Dedifferentiated amniotic fluid mesenchymal stem cell (primary cell): Measurements from ENCODE around the gene ZNF57.
"Not testable (repeated sequence)": the region's sequence is repeated elsewhere in the genome, so short reads cannot be mapped to it uniquely, and the experiment has no call there.

ENCODE experiments used
- DNase-seq: peaks from one replicate; pipeline ENCODE4 v3.0.0-alpha.2; 2016; ENCODE audit errors: extremely low spot score

The ZNF57 gene

DNA sequence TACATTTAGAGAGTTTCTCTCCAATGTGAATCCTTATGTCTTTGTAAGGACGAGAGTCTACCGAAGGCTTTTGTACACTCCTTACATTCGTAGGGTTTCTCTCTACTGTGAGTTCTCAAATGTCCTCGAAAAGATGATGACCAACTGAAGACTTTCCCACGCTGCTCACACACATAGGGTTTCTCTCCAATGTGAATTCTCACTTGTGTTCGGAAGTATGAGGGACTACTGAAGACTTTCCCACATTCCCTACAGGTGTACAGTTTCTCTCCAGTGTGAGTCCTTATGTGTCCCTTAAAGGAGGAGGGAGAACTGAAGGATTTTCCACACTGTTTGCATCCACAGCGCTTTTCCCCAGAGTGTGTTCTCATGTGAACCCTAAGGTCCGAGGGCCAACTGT is 4.0 kb upstream of the ZNF57 start:
- DNase-seq: no peak

DNA sequence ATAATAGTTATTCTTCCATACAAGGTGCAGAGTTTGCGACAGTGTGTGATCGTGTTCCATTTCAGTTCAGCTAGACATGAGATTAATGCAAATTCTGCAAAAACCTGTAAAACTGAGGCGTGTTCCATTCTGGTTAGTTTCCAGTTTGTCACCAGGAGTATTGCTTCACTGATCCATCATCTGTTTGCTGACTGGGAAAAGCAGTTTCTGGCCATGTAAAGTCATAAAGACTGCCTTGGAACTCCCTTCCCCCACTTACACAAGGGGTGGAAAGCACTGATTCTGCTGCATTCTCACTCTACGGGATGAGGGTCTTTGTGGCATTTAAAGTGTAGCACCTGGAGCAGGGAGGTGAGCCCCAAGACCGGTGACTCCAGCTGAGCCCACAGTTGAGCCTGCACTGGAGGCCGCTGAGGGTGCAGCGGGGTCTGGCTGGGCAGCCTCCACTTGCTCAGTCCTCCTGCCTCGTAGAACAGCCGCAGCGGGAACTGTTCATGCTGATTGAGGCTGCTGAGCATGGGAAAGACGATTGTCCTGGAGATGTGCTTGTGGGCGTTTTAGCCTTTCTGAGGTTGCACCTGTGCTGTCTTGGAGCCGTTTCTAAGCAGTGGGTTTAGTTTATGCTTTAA is 2.0 kb downstream of the ZNF57 start:
- DNase-seq: no peak

DNA sequence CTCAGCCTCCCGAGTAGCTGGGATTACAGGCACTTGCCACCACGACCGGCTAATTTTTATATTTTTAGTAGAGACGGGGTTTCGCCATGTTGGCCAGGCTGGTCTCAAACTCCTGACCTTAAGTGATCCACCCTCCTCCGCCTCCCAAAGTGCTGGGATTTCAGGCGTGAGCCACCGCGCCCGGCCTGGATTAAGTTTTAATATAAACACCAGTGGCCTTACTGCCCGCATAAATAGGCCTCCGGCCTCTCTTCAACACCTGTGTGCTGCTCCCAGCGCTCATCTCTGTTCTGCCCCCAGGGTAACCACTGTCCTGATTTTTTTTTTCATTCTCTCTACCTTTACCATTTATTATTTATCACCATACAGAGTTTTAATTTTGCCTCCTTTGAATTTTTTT is 2.6 kb downstream of the ZNF57 start:
- not testable (repeated sequence) for DNase-seq

DNA sequence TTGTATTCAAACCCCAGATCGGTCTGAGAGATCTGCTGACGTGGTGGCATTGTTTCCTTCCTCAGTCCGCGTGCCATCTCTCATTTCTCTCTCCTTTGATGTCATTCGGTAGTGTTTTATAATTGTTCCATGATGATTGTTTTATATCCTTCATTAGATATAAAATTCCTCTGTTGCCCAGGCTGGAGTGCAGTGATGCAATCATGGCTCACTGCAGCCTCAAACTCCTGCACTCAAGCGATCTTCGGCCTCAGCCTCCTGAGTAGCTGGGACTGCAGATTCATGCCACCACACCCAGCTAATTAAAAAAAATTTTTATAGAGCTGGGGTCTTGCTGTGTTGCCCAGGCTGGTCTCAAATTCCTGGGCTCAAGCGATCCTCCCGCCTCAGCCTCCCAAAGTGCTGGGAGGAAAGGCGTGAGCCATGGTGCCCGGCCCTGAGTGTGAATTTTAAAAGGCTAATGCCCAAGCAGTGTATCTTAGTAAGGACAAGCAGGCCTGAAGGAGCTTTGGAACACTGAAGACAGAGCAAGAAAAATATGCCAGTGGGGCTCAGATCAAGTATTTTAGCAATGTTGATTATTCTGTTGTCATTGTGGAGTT is 5.3 kb downstream of the ZNF57 start:
- no peak for DNase-seq

DNA sequence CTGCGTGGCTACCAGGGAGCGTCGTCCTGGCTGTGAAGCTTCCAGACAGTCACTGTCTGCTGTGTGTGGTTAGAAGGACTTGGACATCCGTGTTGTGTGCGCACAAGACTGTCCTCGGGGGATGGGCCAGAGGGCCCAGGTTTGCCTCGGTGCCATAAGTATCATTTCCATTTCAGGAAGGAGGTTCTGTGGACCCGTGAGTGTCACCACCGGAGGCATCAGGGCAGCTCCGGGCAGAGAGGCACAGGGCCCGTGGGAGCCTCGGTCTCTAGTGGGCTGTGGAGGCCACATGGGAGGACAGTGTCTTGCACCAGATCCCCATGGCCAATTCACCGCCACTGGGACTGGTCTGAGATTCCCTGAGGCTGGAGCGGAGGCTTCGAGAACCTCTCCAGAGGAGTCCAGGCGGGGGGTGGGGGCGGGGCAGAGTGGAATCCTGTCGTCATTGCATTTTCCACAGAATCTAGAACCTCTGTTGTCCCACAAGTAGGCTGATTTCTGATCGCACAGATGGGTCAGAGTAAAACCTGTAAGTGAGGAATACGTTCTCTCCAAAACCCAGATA is 6.0 kb downstream of the ZNF57 start:
- no peak for DNase-seq

DNA sequence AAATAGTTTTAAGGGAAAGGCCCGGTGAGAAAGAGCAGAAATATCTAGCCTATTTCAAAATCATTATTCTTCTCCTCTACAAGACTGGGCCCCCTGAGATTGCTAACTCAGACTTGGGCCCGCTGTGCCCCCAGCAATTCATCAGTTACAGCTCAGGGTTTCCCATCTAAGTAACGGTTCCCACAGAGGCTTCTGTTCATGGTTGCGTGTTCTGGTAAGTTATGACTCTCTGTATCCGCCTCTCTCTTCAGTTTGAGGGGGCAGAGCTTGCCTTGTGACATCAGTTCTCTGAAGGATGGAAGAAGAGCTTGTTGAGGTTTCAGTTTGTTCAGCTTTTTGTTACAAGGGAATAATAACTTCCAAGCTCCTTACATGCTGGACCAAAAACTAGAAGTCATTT is 11.6 kb downstream of the ZNF57 start:
- DNase-seq: no peak

- DNase-seq: no peak
Observed at GRCh38 chr19:2917275-2918184, 16.8 kb downstream of the ZNF57 start.

- DNase-seq: no peak
Observed at GRCh38 chr19:2922987-2923386, 22.3 kb downstream of the ZNF57 start.

GRCh38 chr19:2923510-2923909 is 22.8 kb downstream of the ZNF57 start:
- DNase-seq: peak; percentile 43

DNA sequence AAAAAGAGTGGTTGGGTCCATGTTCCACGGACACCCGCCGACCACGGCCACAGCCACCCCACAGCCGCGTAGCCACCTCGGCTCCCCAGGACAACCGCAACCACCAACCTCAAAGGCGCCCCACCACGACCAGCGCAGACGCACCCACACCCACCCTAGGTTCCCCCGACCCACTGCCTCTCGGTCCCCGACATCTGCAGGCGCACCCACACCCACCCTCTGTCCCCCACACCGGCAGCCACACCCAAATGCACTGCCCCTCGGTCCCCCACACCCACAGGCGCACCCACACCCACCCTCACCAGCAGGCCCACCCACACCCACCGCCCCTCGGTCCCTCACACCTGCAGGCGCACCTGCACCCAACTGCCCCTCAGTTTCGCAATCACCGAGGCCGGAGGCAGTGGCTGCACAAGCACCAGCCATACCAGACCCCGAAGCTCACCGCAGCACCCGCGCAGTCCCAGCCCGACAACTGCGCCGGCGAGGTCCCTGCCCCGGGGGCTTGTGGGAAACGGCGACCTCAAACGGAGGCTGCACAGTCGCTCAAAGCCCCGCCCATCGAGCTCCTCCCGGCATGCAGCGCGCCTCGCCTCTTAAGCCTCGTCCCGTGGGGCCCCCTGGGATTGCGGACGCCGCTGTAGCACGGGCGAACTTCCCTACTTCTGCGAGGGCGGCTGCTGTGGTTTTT is 25.8 kb downstream of the ZNF57 start:
- no peak for DNase-seq

DNA sequence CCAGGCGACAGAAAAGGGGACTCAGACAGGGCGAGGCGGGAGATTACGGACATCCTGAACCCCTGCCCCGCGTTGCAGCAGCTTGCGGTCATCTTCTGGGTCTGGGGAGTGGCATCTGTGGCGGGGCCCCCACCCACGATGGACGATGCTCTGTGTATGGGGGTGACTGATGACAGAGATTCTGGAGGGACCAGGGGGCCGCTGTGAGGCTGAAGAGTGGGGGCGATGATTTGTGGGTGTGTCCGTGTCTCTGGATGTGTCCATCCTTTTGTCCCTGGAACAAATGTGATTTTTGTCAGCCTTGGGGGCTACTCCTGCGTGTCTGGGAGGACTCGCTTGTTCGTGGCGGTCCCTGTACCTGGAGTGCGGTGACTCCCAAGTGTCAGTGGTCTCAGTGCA is 26.3 kb downstream of the ZNF57 start:
- DNase-seq: no peak

GRCh38 chr19:2933490-2933910 is 32.8 kb downstream of the ZNF57 start:
- no peak for DNase-seq

DNA sequence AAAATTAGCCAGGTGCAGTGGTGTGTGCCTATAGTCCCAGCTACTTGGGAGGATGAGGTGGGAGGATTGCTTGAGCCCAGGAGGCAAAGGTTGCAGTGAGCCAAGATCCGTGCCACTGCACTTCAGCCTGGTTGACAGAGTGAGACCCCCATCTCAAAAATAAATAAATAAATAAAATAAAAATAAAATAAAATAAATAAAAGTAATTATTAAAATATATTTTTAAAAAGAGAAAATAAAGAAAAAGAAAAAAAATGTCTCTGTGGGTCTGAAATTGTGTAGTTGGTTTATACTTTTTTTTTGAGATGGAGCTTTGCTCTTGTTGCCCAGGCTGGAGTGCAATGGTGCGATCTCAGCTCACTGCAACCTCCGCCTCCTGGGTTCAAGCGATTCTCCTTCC is 35.1 kb downstream of the ZNF57 start:
- DNase-seq: not testable (repeated sequence)

DNA sequence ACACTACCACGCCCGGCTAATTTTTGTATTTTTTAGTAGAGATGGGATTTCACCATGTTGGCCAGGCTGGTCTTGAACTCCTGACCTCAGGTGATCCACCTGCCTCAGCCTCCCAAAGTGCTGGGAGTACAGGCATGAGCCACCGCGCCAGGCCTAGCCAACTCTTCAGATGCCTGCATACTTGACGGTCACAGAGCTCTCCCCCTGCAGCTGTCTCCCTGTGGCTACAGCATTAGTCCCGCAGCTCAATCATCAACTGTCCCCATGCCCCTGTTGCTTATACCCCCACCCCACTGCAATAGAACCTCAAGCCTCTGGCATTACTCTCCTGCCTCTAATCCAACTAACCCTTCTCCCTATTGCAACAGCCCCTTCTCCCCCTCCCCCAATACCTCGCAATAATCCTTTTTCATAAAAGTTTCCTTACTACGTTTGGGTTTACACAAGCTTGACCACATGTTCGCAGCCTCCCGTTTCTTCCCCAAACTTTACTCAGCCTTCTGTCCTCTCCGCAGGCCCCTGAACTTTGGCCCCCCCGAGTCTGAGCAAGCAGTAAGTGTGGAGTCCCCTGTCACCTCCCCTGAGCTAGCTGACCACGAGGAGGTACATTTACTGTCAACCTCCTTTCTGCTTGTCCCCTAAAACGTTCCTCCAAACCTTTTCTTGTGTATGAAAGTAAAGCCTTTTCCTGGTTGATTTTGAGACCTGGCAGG is 42.4 kb downstream of the ZNF57 start:
- DNase-seq: no peak

DNA sequence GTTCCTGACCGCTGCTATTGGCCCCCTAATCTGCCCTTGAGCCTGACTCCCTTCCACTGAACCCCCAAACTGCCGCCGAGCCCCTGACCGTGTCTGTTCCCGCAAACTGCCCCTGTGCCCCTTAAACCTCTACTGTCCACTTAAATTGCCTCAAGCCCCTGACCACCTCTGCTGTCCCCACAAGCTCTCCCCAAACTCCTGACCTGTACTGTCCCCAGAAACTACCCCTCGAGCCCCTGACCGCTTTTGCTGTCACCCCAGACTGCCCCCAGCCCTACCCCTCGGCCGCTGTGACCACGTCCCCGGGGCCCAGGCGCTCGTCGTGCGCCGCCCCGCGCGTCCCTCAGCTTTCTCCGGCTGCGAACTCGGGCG is 43.7 kb downstream of the ZNF57 start:
- DNase-seq: no peak

DNA sequence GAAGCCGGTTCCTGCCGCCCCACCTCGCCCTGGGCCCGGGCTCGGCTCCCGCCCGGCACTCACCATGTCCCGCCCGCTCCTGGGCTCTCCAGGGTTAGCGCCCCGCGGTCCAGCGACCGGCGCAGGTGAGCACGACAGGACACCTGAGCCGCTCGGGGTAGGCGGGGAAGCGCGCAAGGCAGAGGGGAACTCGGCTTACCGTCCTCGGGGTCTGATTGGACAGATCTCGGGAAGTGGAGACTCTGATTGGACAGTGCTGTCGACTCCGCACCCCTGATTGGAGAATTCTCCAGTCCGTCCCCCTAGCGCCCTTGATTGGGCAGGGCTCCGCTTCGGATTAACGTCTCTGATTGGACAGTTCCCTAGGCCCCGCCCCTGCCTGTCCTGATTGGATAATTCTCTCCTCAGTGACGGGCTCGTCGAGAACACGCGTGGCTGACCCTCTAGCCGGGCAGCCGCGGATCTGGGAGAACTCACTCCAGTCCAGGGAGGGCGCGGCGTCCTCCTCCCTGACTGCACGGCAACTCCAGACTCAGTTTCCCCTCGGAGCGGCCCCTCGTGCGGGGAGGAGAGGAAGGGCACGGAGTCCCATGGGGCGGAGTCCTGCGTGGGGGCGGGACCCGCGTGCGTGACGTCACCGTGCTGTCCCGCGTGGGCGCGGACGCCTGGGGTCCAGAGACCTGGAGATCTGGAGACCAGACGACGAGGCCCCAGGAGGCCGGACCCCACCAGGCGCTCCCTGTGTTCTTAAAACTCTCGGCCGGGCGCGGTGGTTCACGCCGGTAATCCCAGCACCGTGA is 44.2 kb downstream of the ZNF57 start, which contains the start of gene ZNF77:
ZNF77 (minus strand) TSS at position 197 of the 800 bp plus-strand sequence; CDS start at position 66, 131 bp downstream.
- peak; percentile 99 for DNase-seq

GRCh38 chr19:2945575-2946184 is 45.0 kb downstream of the ZNF57 start:
- no peak for DNase-seq

DNA sequence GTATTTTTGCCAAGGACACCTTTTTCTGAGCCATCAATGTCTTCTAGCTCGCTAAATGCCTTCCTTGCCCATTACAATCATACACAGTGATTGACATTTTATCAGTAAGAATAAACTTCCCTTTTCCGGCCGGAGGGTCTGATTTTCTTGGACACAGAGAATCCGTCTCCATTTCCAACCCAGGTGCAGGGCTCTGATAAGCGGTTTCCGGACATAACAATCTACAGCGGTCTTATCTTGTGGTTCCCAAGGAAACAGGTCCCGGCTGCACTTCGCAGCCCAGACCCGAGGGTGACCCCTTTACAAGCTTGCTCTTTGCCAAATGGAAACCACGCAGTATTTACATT is 49.2 kb downstream of the ZNF57 start:
- DNase-seq: no peak

- peak; percentile 100 for DNase-seq
Observed at GRCh38 chr19:2950286-2951124, 49.8 kb downstream of the ZNF57 start.
